CD4-positive, alpha-beta T cell (primary cell): Measurements from ENCODE around the gene SORBS1. TPM values are rescaled to one million over a fixed set of nuclear protein-coding genes. Genes with fewer than 3 reads are reported as not detected.

ENCODE experiments used
- ATAC-seq: fragments of 200-7000 bp; cut with Tn5 transposase; one replicate; pipeline ENCODE4 v1.10.0; 2022; ENCODE audit warnings: mild to moderate bottlenecking; ENCODE audit not compliant: poor library complexity
- CTCF ChIA-PET: fragments of 350-600 bp; sonication (Branson Sonifier 250); formaldehyde crosslinking; loops from one replicate; lab custom pipeline; 2021; ENCODE audit warnings: antibody characterized with exemption, inconsistent platforms; lab: Charles Lee
- POLR2A ChIA-PET: fragments of 350-600 bp; sonication (Branson Sonifier 250); formaldehyde crosslinking; loops from one replicate; lab custom pipeline; 2021; ENCODE audit warnings: antibody characterized with exemption, inconsistent platforms; lab: Charles Lee
- DNase-seq, 14 experiments: peaks; one replicate each; pipeline ENCODE4 v3.0.0-alpha.2; 2013 to 2020; ENCODE audit warnings: mixed read lengths in 2 of 14
- H3K27ac ChIP-seq, 2 donors: one replicate each; pipeline versions ENCODE4 v1.5.1 to v1.7.0; 2013; ENCODE audit warnings: low read length in 2 of 2, low read depth in 1 of 2, mild to moderate bottlenecking in 1 of 2
- H3K27me3 ChIP-seq, 2 experiments: 1 replicate in 1 of 2; 2 replicates in 1 of 2; pipeline versions ENCODE4 v1.6.1 to v1.7.0; 2013; ENCODE audit warnings: low read length in 2 of 2, control low read depth in 1 of 2, mild to moderate bottlenecking in 1 of 2, moderate library complexity in 1 of 2; ENCODE audit not compliant: insufficient read depth in 2 of 2, control insufficient read depth in 1 of 2
- H3K36me3 ChIP-seq: one replicate; pipeline ENCODE4 v1.6.1; 2013; ENCODE audit warnings: low read length, control low read depth; ENCODE audit not compliant: insufficient read depth
- H3K4me1 ChIP-seq: one replicate; pipeline ENCODE4 v1.6.1; 2013; ENCODE audit warnings: low read length, control low read depth; ENCODE audit not compliant: insufficient read depth
- H3K4me3 ChIP-seq: one replicate; pipeline ENCODE4 v1.5.1; 2013; ENCODE audit warnings: mild to moderate bottlenecking, low read length, moderate library complexity
- H3K9me3 ChIP-seq, 2 experiments: 1 replicate in 1 of 2; 2 replicates in 1 of 2; pipeline versions ENCODE4 v1.6.1 to v1.7.0; 2013; ENCODE audit warnings: low read length in 2 of 2, mild to moderate bottlenecking in 2 of 2, control low read depth in 1 of 2, moderate library complexity in 1 of 2; ENCODE audit not compliant: control insufficient read depth in 1 of 2, insufficient read depth in 1 of 2
- H3K27ac Mint-ChIP-seq: one replicate; pipeline ENCODE4 v1.8.0; 2020; ENCODE audit warnings: mixed read lengths
- H3K27me3 Mint-ChIP-seq: one replicate; pipeline ENCODE4 v1.8.0; 2021; ENCODE audit warnings: mixed read lengths
- H3K36me3 Mint-ChIP-seq: one replicate; pipeline ENCODE4 v1.8.0; 2021; ENCODE audit warnings: low read depth, mixed read lengths
- H3K4me1 Mint-ChIP-seq: one replicate; pipeline ENCODE4 v1.8.0; 2021; ENCODE audit warnings: low read depth, mixed read lengths
- H3K4me3 Mint-ChIP-seq: one replicate; pipeline ENCODE4 v1.8.0; 2020; ENCODE audit warnings: mild to moderate bottlenecking, mixed read lengths
- H3K9me3 Mint-ChIP-seq: one replicate; pipeline ENCODE4 v1.8.0; 2020; ENCODE audit warnings: mixed read lengths
- CTCF ChIP-seq: fragments of 200-600 bp; IDR thresholded peaks from one replicate; pipeline ENCODE4 v1.8.0; 2022; ENCODE audit warnings: antibody characterized with exemption, mild to moderate bottlenecking
- intact Hi-C, 2 experiments: fragments of 100-400 bp; cut with DNase I in 1 of 2; cut with micrococcal nuclease in 1 of 2; formaldehyde crosslinking; loops; one replicate each; pipeline versions ENCODE4 v1.15.1 to v1.9.0; 2023 to 2025; cut with DNase I, micrococcal nuclease
- total RNA-seq, 174 experiments: library from RNA in 2 of 174; stranded (reverse) in 2 of 174; gene quantifications; one replicate each; pipeline ENCODE4 v1.2.3 and lab custom pipeline; 2021 to 2026

SORBS1 gene
- total RNA-seq, 2 experiments from 2014 or later, result 1.4 to 1.8 TPM

DNA sequence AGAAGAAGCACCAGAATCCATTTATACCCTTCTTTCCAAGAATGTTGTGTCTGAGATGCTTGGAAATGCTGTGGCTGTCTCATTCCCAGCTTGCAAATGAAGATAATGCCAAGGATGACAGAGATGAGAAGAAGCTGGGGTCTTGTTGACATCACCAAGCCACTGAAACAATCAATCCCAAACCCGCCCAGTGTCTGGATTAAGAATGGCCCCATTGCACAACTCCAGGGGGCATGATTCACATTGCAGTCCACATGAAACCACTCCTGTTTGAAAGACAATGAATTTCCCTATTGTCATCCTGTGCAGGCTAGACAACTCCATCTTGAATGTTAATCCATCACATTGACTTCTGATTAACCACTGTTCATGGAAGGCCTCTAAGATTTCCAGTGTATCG lies 28.6 kb downstream of the SORBS1 start:
- Histone ChIP-seq H3K27ac (no peak overlapping the region), H3K36me3 (no peaks in the 10 kb centered on the region), H3K4me3 (no peak overlapping the region), H3K4me1 (no peaks in the 10 kb centered on the region), H3K9me3 (no peaks in the 10 kb centered on the region), H3K27me3 (no peaks in the 10 kb centered on the region)
- Mint-ChIP-seq H3K27me3 (peaks cover 4% of the 10 kb centered on the region), H3K27ac (no peak overlapping the region), H3K36me3 (no peaks in the 10 kb centered on the region), H3K4me3 (no peak overlapping the region), H3K9me3 (no peaks in the 10 kb centered on the region), H3K4me1 (no peaks in the 10 kb centered on the region)
- ChIA-PET CTCF (no interaction called here), POLR2A (no interaction called here)
- no peak for TF ChIP-seq CTCF
- no peak for DNase-seq
- no peak for ATAC-seq
- intact Hi-C loops, result no loop called here

DNA sequence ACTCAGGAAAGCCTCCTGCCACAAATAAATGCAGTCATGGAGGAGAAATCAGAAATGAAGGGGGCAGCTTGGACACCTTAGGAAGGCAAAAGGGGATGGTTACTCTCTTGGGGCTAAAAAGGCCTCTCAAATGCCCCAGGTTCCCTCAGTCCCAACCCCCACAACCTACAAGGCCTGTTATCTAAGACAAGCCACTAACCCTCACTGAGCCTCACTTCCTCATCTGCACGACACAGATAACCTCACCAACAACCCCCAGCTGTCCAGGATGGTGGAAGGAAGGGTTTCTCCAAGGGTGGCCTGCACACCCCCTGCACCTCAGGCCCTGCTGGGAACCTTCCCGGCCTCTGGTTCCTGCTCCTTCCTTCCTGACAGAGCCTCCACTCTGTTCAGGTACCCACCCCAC lies 29.2 kb downstream of the SORBS1 start:
- no peak for TF ChIP-seq CTCF
- H3K4me1 ChIP-seq, result no peaks in the 10 kb centered on the region
- Mint-ChIP-seq H3K4me3 (no peak overlapping the region), H3K9me3 (no peaks in the 10 kb centered on the region), H3K27ac (no peak overlapping the region), H3K4me1 (no peaks in the 10 kb centered on the region), H3K27me3 (peaks cover 6% of the 10 kb centered on the region), H3K36me3 (no peaks in the 10 kb centered on the region)
- H3K27me3 ChIP-seq, result no peaks in the 10 kb centered on the region
- ChIA-PET CTCF (no interaction called here), POLR2A (no interaction called here)
- DNase-seq, result no peak
- intact Hi-C loops, result no loop called here
- no peaks in the 10 kb centered on the region for H3K36me3 ChIP-seq
- H3K9me3 ChIP-seq, result no peaks in the 10 kb centered on the region
- H3K4me3 ChIP-seq, result no peak overlapping the region
- H3K27ac ChIP-seq, result no peak overlapping the region
- no peak for ATAC-seq

GRCh38 chr10:95531058-95531809 lies 29.9 kb downstream of the SORBS1 start:
- Mint-ChIP-seq H3K36me3 (no peaks in the 10 kb centered on the region), H3K4me1 (no peaks in the 10 kb centered on the region), H3K27me3 (peaks cover 6% of the 10 kb centered on the region), H3K4me3 (no peak overlapping the region), H3K27ac (no peak overlapping the region), H3K9me3 (no peaks in the 10 kb centered on the region)
- Histone ChIP-seq H3K36me3 (no peaks in the 10 kb centered on the region), H3K4me1 (no peaks in the 10 kb centered on the region), H3K27ac (no peak overlapping the region), H3K9me3 (no peaks in the 10 kb centered on the region), H3K4me3 (no peak overlapping the region), H3K27me3 (no peaks in the 10 kb centered on the region)
- TF ChIP-seq CTCF, result no peak
- POLR2A ChIA-PET, result no interaction called here
- DNase-seq (no peak), ATAC-seq (no peak)
- intact Hi-C loops, result no loop called here
- CTCF ChIA-PET, result no interaction called here
